ENCODE data around the gene SLC30A9.

DNA sequence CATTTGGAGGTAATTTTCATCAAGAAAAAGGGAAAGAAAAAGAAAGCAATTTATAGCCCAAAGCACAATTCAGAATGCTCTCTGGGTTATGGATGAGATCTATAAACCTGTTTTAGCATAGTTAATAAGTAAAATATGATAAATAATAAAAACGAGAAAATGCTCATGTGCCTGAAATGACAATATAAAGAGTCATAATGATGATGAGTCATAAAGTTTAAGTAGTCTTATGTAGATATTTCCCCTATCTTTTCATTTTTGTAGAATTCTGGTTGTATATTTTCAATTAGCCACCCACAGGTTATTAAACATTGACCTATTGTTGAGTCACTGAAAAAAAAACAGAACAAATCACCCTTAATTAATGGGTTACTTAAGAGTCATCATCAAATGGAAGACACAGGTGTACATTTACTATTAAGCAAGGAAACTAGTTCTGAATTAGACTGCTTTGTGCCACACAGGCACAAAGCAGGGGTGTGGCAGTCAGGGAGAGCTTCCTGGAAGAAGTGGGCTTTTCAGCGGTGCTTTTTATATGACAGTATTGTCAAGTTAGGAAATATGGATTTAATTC lies 132.8 kb downstream of the SLC30A9 start:
- TF ChIP-seq, protein P1, sequence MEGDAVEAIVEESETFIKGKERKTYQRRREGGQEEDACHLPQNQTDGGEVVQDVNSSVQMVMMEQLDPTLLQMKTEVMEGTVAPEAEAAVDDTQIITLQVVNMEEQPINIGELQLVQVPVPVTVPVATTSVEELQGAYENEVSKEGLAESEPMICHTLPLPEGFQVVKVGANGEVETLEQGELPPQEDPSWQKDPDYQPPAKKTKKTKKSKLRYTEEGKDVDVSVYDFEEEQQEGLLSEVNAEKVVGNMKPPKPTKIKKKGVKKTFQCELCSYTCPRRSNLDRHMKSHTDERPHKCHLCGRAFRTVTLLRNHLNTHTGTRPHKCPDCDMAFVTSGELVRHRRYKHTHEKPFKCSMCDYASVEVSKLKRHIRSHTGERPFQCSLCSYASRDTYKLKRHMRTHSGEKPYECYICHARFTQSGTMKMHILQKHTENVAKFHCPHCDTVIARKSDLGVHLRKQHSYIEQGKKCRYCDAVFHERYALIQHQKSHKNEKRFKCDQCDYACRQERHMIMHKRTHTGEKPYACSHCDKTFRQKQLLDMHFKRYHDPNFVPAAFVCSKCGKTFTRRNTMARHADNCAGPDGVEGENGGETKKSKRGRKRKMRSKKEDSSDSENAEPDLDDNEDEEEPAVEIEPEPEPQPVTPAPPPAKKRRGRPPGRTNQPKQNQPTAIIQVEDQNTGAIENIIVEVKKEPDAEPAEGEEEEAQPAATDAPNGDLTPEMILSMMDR (IDR thresholded peaks at IDR 0.05), result no peak
- TF ChIP-seq EZH2 (IDR thresholded peaks at IDR 0.05), result no peak

Measured in neural progenitor cell (in vitro differentiated cells).